ENCODE results near the gene SEPTIN1.

SEPTIN1 gene

DNA sequence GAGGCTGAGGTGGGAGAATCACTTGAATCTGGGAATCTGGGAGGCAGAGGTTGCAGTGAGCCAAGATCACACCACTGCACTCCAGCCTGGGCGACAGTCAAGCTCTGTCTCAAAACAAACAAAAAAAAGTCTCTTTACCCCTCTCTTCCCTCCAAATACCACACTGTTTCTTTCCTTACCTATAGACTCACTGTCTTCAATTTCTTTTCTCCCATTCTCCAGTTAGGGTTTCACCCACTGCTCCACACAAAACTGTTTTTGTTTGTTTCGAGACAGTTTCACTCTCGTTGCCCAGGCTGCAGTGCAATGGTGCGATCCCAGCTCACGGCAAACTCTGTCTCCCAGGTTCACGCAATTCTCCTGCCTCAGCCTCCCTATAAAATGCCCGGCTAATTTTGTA lies 21.2 kb downstream of the SEPTIN1 start:
- no peak for DNase-seq (ENCODE audit: low read depth)
- TF ChIP-seq, protein P1, sequence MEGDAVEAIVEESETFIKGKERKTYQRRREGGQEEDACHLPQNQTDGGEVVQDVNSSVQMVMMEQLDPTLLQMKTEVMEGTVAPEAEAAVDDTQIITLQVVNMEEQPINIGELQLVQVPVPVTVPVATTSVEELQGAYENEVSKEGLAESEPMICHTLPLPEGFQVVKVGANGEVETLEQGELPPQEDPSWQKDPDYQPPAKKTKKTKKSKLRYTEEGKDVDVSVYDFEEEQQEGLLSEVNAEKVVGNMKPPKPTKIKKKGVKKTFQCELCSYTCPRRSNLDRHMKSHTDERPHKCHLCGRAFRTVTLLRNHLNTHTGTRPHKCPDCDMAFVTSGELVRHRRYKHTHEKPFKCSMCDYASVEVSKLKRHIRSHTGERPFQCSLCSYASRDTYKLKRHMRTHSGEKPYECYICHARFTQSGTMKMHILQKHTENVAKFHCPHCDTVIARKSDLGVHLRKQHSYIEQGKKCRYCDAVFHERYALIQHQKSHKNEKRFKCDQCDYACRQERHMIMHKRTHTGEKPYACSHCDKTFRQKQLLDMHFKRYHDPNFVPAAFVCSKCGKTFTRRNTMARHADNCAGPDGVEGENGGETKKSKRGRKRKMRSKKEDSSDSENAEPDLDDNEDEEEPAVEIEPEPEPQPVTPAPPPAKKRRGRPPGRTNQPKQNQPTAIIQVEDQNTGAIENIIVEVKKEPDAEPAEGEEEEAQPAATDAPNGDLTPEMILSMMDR (conservative IDR thresholded peaks at IDR 0.05; ENCODE audit: low read length): no peak
- H3K4me3 ChIP-seq (ENCODE audit: low read length): no peak overlapping the region

DNA sequence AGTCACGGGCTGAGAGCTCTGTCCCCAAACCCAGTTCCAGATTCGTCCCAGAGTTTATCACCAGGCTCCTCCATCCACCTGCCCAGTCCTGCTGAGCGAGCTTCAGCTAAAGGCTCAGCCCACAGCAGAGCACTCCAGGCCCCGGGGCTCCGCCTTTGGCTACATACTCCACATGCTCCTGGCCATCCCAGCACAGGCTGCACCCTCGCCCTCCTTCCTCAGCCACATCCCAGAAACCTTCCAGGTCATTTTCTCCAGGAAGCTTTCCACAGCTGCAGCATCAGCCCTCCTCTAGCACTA lies 22.5 kb downstream of the SEPTIN1 start:
- TF ChIP-seq, protein P1 (conservative IDR thresholded peaks at IDR 0.05; ENCODE audit: low read length): no peak
- DNase-seq (ENCODE audit: low read depth): no peak

DNA sequence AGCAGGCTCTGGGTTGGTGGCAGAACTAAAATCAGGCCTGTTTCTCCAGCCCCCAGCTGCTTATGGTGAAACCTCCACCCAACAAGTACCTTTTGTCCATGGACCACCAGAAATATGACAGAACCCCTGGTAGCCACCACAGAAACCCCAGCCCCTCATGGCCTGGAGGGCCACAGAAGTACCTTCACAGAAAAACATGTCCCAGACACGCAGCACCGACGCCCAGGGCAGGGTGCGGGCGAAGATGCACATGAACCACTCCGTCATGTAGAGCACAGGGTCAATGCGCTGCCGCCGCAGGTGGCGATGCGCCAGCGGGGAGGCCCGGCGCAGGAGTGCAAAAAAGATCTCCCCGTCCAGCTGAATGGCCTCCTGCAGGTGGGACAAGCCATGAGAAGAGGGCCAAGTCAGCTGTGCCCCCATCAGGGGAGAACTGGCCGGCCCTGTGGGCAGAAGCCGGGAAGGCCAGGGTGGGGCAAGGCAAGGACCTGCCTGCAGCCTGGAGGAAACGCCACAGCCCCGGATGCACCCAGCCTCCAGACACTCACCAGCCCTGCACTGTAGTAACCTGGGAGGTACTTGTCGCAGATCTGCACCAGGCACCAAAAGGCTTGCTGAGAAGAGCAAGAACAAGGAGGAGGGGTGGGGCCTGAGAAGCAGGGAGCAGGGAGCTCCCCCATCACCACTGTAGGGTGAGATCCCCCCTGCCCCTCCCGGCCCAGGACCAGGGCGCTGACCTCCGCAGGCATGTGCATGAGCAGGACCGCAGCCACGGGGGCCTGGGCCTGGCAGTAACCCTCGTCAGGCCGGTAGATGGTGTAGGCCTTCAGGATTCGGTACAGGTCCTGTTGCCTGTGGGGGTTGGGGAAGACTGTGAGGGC lies 23.1 kb downstream of the SEPTIN1 start:
- TF ChIP-seq, protein P1 (conservative IDR thresholded peaks at IDR 0.05; ENCODE audit: low read length): no peak
- no peak overlapping the region for H3K4me3 ChIP-seq (ENCODE audit: low read length)
- no peak for DNase-seq (ENCODE audit: low read depth)

More for the DNA sequence above, 22.5 kb downstream of the SEPTIN1 start:
- no peak overlapping the region for H3K4me3 ChIP-seq (ENCODE audit: low read length)

DNA sequence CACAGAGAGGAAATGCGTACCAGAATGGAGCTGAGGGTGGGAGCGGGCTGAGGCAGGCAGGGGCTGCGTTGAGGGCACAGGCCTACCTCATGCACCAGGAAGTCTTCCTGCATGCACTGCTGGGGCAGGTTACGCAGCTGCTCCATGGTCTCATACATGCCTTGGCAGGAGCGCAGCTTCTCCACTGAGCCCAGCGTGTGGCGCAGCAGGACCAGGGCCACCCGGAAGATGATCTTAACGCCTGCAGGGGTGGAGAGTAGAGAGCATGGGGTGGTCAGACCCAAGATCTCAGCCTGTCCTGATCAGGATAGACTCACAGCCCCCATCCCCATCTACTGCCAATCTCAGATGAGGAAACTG lies 23.8 kb downstream of the SEPTIN1 start:
- TF ChIP-seq, protein P1 (conservative IDR thresholded peaks at IDR 0.05; ENCODE audit: low read length): no peak

DNA sequence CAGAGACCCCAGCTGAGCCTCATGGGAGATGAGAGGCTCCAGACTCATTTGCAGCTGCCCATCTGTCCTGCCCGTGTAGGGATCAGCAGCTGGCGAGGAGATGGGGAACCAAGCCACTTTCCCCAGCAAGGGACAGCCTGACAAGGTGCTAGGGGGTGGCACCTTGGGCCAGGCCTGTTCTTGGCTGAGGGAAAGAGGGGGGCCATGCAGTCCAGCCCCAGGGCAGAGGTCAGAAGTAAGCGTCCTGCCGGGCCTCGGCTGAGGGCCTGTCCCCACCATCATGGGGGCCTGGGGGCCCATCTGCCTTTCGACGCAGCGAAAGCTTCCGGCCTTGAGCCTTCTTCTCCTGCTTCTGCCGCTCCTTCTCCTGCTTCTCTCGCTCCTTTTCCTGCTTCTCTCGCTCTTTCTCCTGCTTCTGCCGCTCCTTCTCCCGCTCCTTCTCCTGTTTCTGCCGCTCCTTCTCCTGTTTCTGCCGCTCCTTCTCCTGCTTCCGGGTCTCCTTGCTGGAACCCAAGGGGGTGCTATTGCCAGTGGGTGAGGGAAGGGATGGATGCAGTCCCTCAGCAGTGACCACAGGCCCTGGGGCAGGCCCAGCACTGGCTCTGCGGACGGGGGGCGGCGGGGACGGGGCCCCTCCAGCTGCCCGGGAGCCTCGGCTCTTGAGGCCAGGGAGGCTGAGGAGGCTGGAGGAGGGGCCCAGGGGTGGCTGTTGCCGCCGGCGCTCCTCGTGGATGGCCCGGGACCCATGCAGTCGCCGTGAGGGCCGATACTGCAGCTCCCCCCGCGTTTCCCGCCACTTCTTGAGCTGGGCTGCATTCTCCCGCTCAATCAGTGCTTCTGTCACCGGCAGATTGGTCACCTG lies 24.4 kb downstream of the SEPTIN1 start:
- no peak overlapping the region for H3K4me3 ChIP-seq (ENCODE audit: low read length)
- TF ChIP-seq, protein P1 (conservative IDR thresholded peaks at IDR 0.05; ENCODE audit: low read length): no peak
- no peak for DNase-seq (ENCODE audit: low read depth)

More for the DNA sequence above, 23.8 kb downstream of the SEPTIN1 start:
- no peak overlapping the region for H3K4me3 ChIP-seq (ENCODE audit: low read length)
- DNase-seq (ENCODE audit: low read depth): no peak

DNA sequence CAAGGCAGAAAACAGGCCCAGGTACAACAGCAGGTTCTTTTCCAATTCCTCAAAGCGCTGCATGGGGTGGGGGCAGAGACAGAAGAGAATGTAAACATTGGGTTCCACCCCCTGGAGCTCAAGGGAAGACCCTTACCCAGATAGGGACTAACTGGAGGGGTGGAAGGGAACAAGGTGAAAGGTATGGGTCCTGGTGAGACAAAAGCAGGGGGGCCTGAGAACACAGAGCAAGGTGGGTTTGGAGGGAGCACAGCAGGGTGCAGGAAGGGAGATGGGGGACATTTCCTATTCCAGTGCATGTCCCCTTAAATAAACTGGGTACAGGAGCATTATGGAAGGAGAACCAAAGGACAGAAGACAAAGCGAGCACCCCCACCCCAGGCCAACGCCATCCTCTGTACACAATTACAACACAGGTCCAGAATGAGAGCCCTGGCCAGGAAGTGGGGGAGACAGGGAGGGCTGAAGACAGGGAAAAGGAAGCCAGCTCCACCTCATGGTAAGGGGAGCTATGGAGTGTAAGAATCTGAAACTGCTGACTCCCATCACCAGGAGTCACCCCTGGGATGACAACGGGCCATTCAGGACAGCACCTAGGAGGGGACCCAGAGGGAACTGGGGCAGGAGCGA lies 25.2 kb downstream of the SEPTIN1 start:
- TF ChIP-seq, protein P1 (conservative IDR thresholded peaks at IDR 0.05; ENCODE audit: low read length): no peak
- H3K4me3 ChIP-seq (ENCODE audit: low read length): no peak overlapping the region
- DNase-seq (ENCODE audit: low read depth): no peak
